ENCODE data around the gene CFAP107.
"Not testable (repeated sequence)": the region's sequence is repeated elsewhere in the genome, so short reads cannot be mapped to it uniquely, and the experiment has no call there.

Gene CFAP107

GRCh38 chr1:12783783-12784182 lies 37.8 kb downstream of the CFAP107 start:
- not testable (repeated sequence) for DNase-seq

GRCh38 chr1:12784729-12785128 lies 38.7 kb downstream of the CFAP107 start:
- DNase-seq, result peak; percentile 12

- DNase-seq, result not testable (repeated sequence)
Observed at GRCh38 chr1:12791097-12791496, 45.1 kb downstream of the CFAP107 start, which contains the start of gene PRAMEF1. PRAMEF1 (plus strand) TSS chr1:12791397; CDS start chr1:12793228, 1,831 bp downstream.

GRCh38 chr1:12798911-12799310 lies 52.9 kb downstream of the CFAP107 start:
- no peak for DNase-seq

- no peak for DNase-seq
Observed at GRCh38 chr1:12799730-12800129, 53.7 kb downstream of the CFAP107 start.

GRCh38 chr1:12809933-12810332 lies 63.9 kb downstream of the CFAP107 start:
- no peak for DNase-seq

- peak; percentile 91 for DNase-seq
Observed at GRCh38 chr1:12810691-12811408, 64.8 kb downstream of the CFAP107 start.

GRCh38 chr1:12811409-12811784 lies 65.4 kb downstream of the CFAP107 start:
- DNase-seq, result peak; percentile 71

Data from NCI-H226 (cell line).